Hematopoietic multipotent progenitor cell treated with erythropoietin and hydrocortisone succinate and interleukin-3 and kit ligand, for 17 days (in vitro differentiated cells): Measurements from ENCODE around the gene COLEC11.
"Not testable (repeated sequence)": the region's sequence is repeated elsewhere in the genome, so short reads cannot be mapped to it uniquely, and the experiment has no call there.

ENCODE experiments used
- DNase-seq: peaks from one replicate; pipeline ENCODE4 v3.0.0-alpha.2; 2015; ENCODE audit warnings: low spot score

COLEC11 gene

DNA sequence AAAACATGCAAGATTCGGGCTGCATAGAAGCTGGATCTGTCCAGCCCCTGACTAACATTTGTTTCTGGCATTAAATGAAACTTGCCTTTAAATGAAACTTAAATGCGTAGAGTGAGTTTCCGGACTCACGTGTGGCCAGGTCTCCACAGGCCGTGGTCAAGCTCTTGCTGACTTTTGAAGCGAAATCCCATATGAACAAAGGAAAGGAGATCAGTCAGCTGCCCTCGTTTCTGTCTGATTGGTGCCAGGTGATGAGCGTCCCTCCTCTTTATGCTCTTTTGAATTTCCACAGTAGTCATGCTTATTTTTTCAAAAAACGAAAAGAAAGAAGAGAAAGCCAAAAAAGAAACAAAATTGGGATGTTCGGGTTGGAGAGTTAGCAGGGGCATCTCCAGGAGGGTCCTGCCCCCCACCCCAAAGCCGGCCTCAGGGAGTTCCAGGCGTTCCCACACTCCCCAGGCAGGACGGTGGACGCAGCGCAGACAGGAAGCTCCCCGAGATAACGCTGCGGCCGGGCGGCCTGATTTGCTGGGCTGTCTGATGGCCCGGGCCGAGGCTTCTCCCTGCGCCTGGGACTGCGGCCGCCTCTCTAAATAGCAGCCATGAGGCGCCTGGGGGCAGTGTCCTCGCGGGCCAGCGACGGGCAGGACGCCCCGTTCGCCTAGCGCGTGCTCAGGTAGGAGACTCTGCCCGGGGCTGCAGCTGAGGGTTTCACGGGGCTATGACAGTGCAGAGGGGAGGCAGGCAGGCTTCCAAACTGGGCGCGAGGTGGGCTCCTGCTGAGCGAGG lies at the start of gene COLEC11:
Gene COLEC11, plus strand, starts transcription at position 620 of the 789 bp plus-strand sequence. CDS start 9,229 bp downstream, outside the sequence.
- DNase-seq = no peak

DNA sequence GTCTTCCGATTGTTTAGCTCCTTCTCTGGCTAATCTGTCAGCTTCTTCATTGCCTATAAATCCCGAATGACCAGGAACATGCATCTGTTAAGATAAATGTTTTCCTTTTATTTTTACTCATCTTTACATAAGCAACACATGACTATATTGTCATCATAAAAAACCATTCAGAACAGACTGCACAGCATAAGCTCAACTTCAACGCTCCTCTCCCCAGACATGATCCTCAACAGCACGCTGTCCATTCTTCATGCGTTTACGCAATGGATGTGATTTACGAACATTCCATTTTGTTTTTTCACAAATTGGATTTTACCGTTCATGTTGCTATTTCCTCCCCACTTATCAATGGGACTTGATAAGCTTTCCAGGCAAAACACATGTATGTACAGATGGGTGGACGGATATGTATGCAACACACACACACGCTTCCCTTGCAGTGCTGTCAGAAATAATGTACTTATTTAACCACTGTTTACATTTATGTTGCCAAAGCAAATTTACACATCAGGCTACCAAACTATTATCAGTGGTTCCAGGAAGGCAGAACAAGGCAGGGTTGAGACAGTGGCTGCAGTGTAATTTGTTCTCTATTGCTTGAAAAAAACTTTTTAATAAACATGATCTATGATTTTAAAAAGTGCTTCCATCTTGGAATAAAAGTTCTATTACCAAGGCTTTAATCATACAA lies 49.0 kb upstream of the COLEC11 start:
- no peak for DNase-seq

DNA sequence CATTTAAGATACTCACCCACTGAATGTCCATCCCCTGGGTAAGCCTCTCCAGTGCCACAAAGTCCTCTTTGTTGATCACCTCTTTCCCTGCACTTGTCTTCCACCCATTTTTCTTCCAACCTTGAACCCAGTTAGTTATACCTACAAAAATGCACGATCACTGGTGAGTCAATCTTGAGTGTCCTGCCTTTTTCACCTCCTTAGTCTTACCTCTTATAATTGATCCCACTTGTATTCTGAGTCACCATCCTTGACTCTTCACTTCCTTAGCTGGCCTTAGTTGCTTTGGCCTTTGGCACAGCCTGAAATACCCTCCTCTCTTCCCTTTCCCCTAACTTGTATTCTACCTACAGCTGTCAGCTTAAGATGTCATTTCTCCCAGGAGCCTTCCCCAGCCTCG lies 47.0 kb upstream of the COLEC11 start:
- DNase-seq = no peak

DNA sequence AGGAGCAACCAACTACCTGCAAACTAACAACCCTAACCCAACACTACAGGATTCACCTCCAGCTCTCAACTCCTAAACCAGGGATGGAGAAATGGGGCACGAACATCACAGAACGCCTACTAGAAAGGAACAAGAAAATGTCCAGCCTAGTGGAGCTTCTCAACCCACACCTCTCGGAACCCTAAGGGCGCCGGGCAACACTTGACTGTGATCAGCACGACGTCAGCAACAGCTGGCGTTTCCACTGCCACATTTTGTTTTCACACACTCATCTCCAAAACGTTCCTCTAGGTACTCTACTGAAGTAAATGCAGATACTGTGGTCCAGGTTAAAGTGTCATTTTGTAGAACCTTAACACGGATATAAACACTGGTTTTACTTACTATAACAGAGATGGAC lies 41.0 kb upstream of the COLEC11 start:
- DNase-seq = no peak

- DNase-seq = peak; percentile 34
Observed at GRCh38 chr2:3557639-3558204, 37.2 kb upstream of the COLEC11 start.

GRCh38 chr2:3558205-3559014 lies 36.5 kb upstream of the COLEC11 start, which contains the start of gene RNASEH1:
TSS of gene RNASEH1 (minus strand) at chr2:3558333. CDS start at chr2:3558260, 73 bp downstream.
- DNase-seq = peak; percentile 98

- no peak for DNase-seq
Observed at GRCh38 chr2:3563521-3563976, 31.4 kb upstream of the COLEC11 start.

DNA sequence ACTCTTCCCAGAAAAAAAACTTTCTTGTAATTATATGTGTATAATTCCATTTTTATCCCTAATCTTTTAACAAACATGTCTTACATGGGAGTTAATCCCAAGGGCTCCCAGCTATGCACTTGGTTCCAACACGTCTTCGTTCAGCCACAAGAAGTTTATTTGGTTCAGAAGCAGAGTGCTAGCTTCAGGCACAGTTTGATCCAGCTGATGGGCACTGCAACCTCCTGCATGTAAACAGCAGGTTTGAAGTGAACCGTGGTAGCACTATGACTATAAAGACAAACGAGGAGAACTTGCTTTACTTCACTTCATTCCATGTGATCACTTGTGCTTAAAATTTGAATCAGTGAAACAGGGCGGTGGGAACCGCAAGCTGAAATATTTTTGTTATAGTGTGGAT lies 29.8 kb upstream of the COLEC11 start:
- no peak for DNase-seq

- DNase-seq = no peak
Observed at GRCh38 chr2:3566806-3567205, 28.1 kb upstream of the COLEC11 start.

GRCh38 chr2:3569656-3570055 lies 25.3 kb upstream of the COLEC11 start:
- DNase-seq = not testable (repeated sequence)

DNA sequence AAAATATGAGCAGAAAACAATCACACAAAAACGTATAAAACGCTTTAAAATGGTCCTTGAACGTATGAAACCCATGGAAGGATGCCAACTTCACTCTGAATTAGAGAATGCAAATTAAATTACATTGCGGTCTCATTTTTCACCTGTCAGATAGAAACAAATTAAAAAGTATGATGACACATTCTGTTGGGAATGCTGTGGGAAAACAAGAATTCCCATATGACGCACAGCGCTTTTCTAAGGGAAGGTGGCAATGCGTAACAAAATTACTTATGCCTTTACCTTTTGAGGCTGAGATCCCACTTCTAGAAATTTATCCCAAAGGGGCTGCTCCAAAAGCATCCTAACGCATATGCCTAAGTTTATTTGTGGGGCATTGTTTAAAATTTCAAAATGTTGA lies 23.6 kb upstream of the COLEC11 start:
- no peak for DNase-seq

DNA sequence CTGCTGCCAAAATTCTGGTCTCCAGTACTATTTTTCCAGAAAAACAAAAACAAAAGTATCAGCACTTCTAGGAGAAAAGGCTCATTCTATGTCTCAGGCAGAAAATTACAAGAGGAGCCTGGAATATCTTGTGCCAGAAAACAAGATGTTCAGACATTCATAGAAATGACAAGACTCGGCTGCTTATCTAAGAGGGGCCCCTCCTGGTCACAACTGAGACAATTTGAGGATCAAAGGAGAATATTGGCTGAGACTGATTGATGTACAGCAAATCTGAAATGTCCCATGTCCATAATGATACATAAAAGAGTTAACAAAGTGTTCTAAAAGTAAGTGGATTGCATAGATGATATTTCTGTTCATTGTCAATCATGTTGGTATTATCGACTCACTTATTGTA lies 22.3 kb upstream of the COLEC11 start:
- DNase-seq = no peak

DNA sequence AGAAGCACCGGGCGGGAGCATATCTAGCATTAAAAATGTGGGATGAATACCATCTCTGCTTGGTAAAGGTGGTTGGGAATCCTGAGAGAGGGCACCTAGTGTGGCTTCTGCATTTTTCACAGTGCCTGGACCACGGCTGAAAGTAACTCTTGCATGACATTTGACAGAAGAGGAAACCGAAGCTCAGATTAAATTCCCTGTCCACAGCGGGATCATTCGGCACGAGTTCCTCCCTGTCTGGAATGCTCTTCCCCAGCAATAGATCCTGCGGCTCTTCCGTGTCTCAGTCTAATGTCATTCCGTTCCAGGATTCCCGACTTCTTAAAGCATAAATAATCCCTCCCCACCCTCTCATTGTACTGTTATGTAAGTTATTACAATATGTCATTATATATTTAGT lies 20.8 kb upstream of the COLEC11 start:
- DNase-seq = no peak

- DNase-seq = peak; percentile 54
Observed at GRCh38 chr2:3575534-3576262, 19.2 kb upstream of the COLEC11 start.

- DNase-seq = not testable (repeated sequence)
Observed at GRCh38 chr2:3576263-3576630, 18.7 kb upstream of the COLEC11 start.

GRCh38 chr2:3578987-3579386 lies 15.9 kb upstream of the COLEC11 start:
- DNase-seq = no peak

- no peak for DNase-seq
Observed at GRCh38 chr2:3580449-3580848, 14.5 kb upstream of the COLEC11 start.

- no peak for DNase-seq
Observed at GRCh38 chr2:3581367-3582262, 13.3 kb upstream of the COLEC11 start.

- no peak for DNase-seq
Observed at GRCh38 chr2:3584076-3584475, 10.8 kb upstream of the COLEC11 start.

DNA sequence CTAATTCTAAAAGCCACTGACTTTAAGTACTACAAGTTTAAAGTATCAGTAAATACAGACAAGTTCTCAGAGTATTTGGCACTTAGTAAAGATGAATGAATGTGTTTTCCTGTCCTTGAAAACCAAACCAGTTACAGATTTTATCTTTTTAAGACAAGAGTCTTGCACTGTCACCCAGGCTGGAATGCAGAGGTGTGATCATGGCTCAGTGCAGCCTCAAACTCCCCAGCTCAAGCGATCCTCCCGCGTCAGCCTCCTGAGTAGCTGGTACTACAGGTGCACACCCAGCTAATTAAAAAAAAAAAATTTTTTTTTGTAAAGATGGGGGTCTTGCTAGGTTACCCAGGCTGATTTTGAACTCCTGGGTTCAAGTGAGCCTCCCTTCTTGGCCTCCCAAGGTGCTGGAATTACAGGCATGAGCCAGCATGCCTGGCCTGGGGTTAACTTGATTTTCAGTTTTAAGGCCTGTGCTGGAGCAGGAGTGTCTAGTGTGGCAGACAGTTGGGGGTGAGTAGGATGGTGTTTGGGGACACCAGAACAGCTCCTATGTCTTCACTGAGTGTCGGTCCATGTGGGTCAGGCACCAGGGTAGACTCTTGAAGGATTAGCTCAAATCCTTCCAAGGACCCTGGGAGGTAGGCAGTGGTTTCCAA lies 10.2 kb upstream of the COLEC11 start:
- DNase-seq = no peak
